ENCODE results near the gene BMP7. TPM values are rescaled to one million over a fixed set of nuclear protein-coding genes. Genes with fewer than 3 reads are reported as not detected.
"Not testable (repeated sequence)": the region's sequence is repeated elsewhere in the genome, so short reads cannot be mapped to it uniquely, and the experiment has no call there.

The BMP7 gene
- total RNA-seq, 1 experiment from 2014 or later, result not detected

- BruUV-seq (replicated peaks), result no TSS peak
- H3K4me1 Mint-ChIP-seq (ENCODE audit: insufficient read depth, unreplicated experiment), result no peaks in the 10 kb centered on the region
- H3K4me3 Mint-ChIP-seq (ENCODE audit: unreplicated experiment), result no peak overlapping the region
- intact Hi-C loops (cut with micrococcal nuclease), result no loop called here
- DNase-seq (ENCODE audit: unreplicated experiment), result no peak
- no peaks in the 10 kb centered on the region for H3K9me3 Mint-ChIP-seq (ENCODE audit: unreplicated experiment)
- H3K36me3 Mint-ChIP-seq (ENCODE audit: insufficient read depth, unreplicated experiment), result no peaks in the 10 kb centered on the region
- peaks cover 43% of the 10 kb centered on the region for H3K27me3 Mint-ChIP-seq (ENCODE audit: insufficient read depth, unreplicated experiment)
- no peak overlapping the region for H3K27ac Mint-ChIP-seq (ENCODE audit: low read depth, unreplicated experiment)
- POLR2A ChIA-PET, result no interaction called here
- TF ChIP-seq, protein P1, sequence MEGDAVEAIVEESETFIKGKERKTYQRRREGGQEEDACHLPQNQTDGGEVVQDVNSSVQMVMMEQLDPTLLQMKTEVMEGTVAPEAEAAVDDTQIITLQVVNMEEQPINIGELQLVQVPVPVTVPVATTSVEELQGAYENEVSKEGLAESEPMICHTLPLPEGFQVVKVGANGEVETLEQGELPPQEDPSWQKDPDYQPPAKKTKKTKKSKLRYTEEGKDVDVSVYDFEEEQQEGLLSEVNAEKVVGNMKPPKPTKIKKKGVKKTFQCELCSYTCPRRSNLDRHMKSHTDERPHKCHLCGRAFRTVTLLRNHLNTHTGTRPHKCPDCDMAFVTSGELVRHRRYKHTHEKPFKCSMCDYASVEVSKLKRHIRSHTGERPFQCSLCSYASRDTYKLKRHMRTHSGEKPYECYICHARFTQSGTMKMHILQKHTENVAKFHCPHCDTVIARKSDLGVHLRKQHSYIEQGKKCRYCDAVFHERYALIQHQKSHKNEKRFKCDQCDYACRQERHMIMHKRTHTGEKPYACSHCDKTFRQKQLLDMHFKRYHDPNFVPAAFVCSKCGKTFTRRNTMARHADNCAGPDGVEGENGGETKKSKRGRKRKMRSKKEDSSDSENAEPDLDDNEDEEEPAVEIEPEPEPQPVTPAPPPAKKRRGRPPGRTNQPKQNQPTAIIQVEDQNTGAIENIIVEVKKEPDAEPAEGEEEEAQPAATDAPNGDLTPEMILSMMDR (IDR thresholded peaks at IDR 0.05; ENCODE audit: unreplicated experiment), result no peak
- CTCF ChIA-PET, result interaction anchor here (0.6 kb wide), 1 partner anchor 11 kb away, joined by 3 read pairs; no protein-coding TSS in a partner anchor
Observed at GRCh38 chr20:57267158-57267821, 849 bp upstream of the BMP7 start.

DNA sequence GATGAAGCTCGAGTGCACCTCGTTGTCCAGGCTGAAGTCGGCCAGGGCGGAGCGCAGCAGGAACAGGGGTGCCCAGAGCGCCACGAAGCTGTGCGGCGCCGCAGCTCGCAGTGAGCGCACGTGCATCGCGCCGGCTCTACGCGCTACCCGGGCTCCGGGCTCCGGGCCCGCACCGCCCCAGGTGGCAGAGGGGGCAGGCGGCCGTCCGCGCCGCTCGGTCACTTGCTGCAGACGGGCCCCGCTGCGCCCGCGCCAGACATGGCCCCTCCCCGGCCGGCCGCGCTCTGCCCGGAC is 497 bp downstream of the BMP7 start:
- Mint-ChIP-seq H3K27ac (ENCODE audit: low read depth, unreplicated experiment) (no peak overlapping the region), H3K9me3 (ENCODE audit: unreplicated experiment) (no peaks in the 10 kb centered on the region), H3K27me3 (ENCODE audit: insufficient read depth, unreplicated experiment) (peaks cover 40% of the 10 kb centered on the region), H3K4me3 (ENCODE audit: unreplicated experiment) (no peak overlapping the region), H3K36me3 (ENCODE audit: insufficient read depth, unreplicated experiment) (no peaks in the 10 kb centered on the region), H3K4me1 (ENCODE audit: insufficient read depth, unreplicated experiment) (no peaks in the 10 kb centered on the region)
- BruUV-seq (replicated peaks), result no TSS peak
- ChIA-PET POLR2A (no interaction called here), CTCF (interaction anchor here (0.6 to 1.3 kb wide), 2 partner anchors 11 to 745 kb away, joined by 3 to 5 read pairs; no protein-coding TSS in a partner anchor)
- TF ChIP-seq, protein P1 (IDR thresholded peaks at IDR 0.05; ENCODE audit: unreplicated experiment), result no peak
- intact Hi-C loops (cut with micrococcal nuclease), result no loop called here
- DNase-seq (ENCODE audit: unreplicated experiment), result no peak

GRCh38 chr20:57265336-57265996 is 975 bp downstream of the BMP7 start:
- TF ChIP-seq, protein P1 (IDR thresholded peaks at IDR 0.05; ENCODE audit: unreplicated experiment), result no peak
- intact Hi-C loops (cut with micrococcal nuclease), result no loop called here

DNA sequence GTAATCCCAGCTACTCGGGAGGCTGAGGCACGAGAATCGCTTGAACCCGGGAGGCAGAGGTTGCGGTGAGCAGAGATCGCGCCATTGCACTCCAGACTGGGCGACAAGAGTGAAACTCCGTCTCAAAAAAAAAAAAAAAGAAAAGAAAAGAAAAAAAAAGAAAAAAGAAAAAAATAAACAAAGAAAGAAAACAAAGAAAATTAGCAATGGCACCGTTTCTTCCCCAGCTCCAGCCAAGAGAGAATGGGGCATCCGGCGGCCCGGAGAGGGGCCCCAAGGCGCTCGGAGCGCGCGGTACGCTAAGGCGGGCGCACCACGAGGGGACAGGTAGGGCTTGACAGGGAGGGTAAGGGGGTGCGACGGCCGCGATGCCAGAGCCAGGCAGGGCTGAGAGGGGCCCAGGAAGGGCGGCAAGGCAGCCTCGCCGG is 1.5 kb downstream of the BMP7 start:
- peaks cover 48% of the 10 kb centered on the region for H3K27me3 Mint-ChIP-seq (ENCODE audit: insufficient read depth, unreplicated experiment)
- CTCF ChIA-PET, result interaction anchor here (1.3 kb wide), 1 partner anchor 12 kb away, joined by 5 read pairs; no protein-coding TSS in a partner anchor
- POLR2A ChIA-PET; BruUV-seq (replicated peaks); DNase-seq (ENCODE audit: unreplicated experiment); H3K4me1 Mint-ChIP-seq (ENCODE audit: insufficient read depth, unreplicated experiment); H3K4me3 Mint-ChIP-seq (ENCODE audit: unreplicated experiment); H3K9me3 Mint-ChIP-seq (ENCODE audit: unreplicated experiment); intact Hi-C loops (cut with micrococcal nuclease); H3K27ac Mint-ChIP-seq (ENCODE audit: low read depth, unreplicated experiment); H3K36me3 Mint-ChIP-seq (ENCODE audit: insufficient read depth, unreplicated experiment): not testable (repeated sequence)

More at GRCh38 chr20:57265336-57265996, 975 bp downstream of the BMP7 start:
- DNase-seq (ENCODE audit: unreplicated experiment), result no peak
- H3K27me3 Mint-ChIP-seq (ENCODE audit: insufficient read depth, unreplicated experiment), result peaks cover 44% of the 10 kb centered on the region
- CTCF ChIA-PET, result interaction anchor here (0.6 to 1.3 kb wide), 2 partner anchors 11 to 745 kb away, joined by 3 to 5 read pairs; no protein-coding TSS in a partner anchor
- POLR2A ChIA-PET, result no interaction called here
- no peaks in the 10 kb centered on the region for H3K4me1 Mint-ChIP-seq (ENCODE audit: insufficient read depth, unreplicated experiment)
- no peaks in the 10 kb centered on the region for H3K9me3 Mint-ChIP-seq (ENCODE audit: unreplicated experiment)
- H3K4me3 Mint-ChIP-seq (ENCODE audit: unreplicated experiment), result no peak overlapping the region
- BruUV-seq (replicated peaks), result no TSS peak
- H3K27ac Mint-ChIP-seq (ENCODE audit: low read depth, unreplicated experiment), result no peak overlapping the region
- H3K36me3 Mint-ChIP-seq (ENCODE audit: insufficient read depth, unreplicated experiment), result no peaks in the 10 kb centered on the region
